Measurements from ENCODE around the gene FLNC.

FLNC gene

DNA sequence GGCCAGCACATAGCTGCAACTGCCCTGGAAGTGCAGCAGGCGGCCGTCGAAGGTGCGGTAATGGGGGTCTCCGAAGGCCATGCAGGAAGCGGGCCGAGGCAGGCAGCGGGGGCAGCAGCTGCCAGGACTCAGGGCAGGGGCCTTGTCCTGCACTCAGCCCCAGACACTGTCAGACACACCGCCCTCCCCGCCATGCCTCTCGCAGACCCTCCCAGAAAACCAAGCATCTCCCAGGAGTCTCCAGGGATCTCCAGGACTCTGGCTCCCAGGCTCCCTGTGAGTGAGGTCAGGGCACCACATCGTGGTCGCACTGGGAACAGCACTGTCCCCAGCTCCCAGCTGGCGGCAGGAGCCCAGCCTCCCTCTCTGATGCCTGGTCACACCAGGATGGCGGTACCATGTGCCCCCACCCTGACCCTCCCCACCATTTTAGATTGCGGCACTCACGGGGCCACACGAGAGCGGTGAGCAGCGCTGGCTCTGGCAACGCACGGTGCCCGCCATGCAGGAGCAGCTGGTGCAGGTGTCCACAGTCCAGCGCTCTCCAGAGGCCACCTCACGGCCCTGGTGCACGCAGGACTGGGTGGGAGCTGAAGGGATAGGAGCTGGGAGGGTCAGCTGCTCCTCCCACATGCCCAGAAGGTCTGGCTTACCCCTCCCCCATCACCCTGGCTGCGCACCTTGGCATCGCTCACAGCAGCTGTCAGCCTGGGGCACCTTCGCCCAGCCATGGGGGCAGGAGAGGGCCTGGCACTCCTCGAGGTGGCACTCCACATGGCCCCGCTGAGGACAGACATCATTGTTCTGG lies 49.9 kb downstream of the FLNC start:
- peak; percentile 58 for DNase-seq

DNA sequence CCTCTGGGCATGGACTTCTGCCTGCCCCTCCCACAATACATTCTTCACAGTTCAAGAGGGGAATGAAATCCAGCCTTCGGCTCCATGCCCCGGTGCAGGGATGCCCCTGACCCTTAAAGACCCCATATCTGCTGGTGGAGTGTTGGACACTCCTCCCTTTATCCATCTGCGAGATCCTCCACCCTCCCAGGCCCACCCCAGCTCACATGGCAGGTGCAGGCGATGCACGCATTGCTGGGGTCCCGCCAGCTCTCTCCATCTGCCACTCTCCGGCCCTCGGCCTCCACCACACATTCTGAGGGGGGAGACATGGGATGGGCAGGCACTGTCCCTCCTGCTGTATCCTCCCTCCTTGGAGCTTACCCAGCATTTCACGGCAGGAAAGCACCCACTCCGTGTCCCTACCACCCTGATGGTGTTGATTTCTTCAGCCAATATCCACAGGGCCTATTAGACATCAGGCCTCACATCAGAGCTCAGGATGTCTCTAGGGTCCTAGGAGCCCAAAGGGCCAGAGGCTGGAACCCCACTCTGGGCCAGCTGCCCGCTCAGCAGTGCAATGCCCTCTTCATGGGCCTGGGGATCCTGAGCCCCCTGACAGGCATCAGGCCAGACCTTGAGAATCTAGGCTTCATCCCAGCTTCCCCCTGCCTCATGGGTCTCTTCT lies 50.7 kb downstream of the FLNC start:
- DNase-seq = no peak

DNA sequence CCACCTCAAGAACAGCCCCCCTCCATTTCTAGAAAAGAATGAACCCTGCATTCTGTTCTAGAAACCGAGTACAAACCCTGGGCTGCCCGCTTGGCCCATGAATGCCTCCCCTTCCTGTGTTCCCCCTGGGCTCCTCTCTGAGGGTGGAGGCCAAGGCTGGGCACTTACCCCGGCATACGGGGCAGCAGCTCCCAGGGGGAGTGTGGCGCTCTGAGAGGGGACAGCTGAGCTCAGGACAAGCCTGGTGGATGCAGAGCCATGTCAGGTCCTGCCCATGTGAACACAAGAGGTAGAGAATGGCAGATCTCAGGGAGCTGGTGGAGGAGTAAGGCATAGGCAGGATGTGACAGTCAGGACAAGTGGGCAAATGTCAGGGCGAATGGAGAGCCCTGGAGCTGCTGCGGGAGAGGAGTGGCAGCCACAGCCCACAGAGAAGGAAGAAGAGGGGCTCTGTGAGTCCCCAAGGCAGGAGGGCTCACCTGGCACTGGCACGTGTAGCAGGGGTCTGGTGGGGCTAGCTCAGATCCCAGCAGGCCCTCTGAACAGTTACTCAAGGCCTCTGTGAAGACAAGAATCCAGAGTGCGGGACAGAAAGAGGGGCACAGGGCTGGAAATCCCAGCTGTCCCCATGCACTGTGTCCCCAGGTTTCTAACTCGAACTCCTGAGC lies 51.4 kb downstream of the FLNC start:
- DNase-seq = no peak

DNA sequence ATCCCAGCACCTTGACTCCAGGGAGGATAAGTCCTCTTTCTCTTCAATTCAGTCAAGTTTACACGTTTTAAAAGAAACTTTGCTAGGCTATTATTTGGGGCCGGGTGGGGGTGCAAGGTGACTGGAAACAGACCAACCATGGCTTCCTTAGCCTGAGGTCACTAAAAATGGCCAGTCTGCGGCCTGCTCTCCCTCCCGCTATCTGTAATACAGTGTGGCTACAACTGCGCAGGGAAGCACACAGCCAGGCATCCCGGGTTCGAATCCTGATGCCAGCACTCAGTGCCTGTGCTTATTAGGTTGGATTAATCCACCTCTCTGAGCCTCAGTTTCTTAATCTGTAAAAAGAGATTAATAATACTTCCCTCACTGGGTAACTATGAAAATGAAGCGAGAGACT lies 51.9 kb downstream of the FLNC start:
- no peak for DNase-seq

DNA sequence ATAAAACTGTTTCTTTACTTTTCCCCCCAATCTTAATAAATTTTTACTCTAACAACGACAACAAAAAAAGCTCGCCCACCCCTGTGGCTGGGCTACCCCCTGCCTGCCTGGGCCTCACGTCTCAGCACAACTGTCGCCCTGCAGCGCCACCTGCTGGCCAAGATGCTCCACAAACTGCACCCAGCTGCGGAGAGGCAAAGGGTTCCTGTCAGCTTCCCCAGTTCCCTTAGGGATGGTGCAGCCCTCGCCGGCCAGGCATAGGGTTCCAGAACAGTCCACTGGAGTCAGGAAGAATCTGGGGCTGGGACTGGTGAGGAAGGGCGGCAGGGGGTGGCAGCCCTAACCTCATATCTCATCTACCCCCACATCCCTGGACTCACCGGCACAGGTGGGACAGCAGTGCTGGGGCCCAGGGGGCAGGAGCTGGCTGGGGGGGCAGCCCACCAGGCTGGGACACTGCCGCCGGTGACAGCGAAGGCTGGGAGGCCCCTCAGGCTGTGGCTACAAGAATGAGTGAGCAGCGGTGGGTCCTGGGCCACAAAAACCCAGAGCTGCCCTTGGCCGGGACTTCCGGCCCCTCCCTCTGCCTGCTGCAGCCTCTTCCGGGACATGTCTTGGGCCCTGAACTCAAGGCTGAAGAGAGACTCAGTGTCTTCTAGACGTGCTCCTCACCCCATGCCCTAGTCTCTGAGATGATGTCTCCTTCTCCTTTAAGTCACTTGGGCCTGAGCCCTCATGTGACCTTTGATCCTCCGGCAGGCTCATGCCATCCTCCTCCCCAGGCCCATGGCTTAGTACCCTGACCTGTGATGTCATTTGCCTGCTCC lies 53.6 kb downstream of the FLNC start:
- DNase-seq = peak; percentile 75

DNA sequence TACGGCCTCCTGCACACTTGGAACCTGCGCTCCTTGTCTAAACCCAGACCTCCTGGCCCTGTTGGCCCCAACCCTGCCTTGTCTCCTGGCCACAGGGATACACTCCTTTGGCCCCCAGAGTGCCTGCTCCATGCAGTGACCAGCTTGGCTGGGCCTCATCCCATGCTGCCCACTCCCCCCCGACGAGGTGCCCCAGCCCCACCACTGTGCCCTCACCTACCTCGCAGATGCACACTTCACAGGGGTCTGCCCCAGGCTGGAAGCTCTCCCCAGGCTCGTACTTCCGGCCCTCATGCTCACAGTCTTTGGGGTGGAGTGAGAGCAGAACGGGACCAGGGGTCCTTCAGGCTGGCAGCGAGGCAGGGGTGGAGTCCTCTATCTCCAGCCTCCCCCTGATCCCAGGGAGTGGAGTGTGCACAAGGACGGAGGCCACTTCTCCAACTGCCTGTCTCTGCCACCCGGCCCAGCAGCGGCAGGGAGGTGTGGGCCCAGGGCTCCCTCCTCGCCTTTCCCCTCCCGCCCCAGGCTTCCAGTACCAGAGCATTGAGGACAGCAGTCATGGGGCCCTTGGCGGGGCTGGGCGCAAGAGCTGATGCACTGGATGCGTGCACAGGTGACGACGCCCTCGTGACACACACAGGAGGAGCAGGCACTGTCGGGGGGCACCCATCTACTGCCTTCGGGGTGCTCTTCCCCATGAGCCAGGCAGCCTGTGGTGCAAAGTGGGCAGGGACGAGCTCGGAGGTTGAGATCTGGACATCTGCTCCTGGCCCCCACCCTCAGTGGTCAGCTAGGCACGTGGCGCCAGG lies 54.6 kb downstream of the FLNC start:
- DNase-seq = no peak

DNA sequence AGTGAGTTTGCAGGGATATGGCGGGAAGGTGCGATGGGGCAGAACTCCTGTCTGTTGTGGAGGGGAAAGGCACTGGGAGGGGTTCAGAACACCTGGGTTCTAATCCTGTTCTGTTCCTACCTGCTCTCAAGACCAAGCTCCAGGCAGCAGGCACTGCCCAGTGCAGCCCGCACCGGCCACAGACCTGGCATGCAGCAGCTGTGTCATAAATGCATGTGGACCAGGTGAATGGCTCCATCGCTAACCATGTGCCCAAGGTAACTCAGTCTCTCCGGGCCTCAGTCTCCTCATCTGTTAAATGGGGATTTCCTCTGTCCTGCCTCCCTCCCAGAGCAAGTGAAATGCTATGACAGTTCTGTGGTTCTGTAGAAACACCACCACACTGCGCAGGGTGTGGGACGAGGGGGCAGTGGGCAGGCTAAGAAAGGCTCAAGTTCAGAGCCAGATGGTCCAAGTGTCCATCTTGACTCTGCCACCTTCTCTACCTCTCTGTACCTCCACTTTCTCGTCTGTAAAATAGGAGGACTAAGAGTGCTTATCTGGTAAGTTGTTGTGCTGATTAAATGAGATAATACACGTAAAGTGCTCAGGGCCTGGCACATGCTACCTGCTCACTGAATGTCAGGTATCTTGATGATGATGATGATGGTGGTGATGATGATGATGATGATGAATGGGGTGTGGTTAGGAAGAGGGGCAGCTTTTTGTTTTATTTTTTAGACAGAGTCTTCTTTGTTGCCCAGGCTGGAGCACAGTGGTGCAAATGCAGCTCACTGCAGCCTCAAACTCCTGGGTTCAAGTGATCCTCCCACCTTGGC lies 55.4 kb downstream of the FLNC start:
- no peak for DNase-seq

DNA sequence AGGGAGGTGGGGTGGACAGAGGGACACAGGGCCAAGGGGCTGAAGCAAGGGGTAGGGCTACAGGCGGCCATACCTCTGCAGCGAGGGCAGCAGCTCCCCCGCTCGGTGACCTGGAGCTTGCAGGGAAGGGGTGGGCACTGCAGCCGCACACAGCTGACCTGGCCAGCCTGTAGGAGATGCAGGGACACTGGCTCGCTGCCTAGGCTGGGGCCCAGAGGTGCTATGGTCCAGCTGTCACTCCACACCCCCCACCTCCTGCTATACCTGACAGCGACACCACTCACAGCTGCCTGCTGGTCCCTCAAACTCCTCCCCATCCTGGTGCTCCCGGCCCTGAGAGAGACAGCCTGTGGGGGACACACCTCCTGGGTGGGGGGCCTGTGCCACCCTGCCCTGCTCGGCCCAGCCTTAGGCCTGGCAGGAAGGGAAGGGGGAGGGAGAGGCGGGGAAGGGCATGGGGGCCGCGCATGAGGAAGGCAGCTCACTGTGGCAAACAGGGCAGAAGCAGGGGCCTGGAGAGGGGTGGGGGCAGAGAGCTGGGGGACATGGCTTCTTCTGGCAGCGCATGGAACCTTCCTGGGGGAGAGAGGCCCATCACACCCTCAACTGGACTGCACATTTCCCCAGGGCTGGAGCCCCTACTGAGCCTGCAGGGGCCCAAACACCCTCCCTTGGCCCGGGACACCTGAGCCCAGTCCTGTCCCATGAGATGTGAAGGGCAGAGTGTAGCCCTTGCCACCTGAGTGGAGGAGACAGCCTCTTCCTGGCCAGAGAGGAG lies 56.4 kb downstream of the FLNC start:
- no peak for DNase-seq

DNA sequence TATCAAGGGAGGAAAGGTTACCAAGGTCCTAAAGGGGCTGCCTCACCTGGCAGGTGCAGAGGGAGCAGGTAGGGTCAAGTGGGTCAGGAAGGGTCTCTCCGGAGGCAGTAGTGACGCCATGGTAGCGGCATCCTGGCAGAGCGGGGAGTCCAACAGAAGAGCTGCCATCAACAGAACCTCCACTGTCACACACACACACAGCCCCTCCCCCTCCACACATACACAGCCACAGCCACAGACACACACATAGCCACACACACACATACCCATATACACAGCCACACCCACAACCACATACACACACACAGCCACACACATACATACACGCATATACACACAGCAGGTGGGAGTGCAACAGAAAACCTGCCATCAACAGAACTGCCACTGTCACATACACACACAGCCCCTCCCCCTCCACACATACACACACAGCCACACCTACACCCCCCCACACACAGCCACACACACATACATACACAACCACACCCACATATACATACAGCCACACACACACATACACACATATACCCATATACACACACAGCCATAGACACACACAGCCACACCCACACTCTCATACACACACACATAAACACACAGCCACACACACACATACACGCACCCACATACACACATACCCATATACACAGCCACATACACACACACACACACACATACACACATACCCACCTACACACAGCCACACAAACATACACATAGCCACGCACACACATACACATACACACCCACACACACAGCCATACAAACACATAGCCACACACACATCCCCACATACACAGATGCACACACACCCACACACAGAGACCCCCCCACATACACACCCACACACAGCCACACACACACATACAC lies 57.2 kb downstream of the FLNC start:
- DNase-seq = no peak

DNA sequence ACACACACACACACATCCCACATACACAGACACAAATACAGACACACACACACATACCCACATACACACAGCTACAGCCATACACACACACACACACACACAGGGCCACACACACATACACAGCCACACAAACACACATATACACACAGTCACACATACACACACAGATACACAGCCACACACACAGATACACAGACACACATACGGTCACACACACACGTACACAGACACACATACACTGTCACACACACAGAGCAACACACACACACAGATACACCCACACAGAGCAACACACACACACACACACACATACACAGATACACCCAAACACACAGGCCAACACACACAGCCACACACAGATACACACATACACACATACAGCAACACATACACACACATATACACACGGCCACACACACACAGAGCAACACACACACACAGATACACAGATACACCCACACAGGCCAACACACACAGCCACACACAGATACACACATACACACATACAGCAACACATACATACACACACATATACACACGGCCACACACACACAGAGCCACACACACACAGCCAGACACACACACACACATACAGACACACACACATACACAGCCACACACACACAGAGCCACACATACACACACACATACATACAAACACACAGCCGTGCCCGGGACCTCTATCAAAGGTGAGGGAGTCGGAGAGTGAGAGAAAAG lies 58.0 kb downstream of the FLNC start:
- no peak for DNase-seq

DNA sequence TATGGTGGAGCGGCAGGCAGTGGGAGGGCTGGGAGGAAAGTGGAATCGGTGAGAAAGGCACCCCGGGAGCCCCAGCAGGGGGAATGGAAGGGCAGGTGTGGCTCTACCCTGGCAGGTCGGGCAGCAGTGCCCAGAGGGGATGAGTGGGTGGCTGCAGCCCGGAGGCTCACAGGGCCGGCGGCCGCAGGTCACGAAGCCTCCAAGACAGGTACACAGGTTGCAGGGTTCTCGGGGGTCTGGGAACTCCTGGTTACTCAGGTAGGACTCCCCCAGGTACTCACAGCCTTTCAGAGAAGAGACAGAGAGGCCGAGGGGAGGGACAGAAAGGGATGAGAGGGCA lies 58.5 kb downstream of the FLNC start:
- peak; percentile 67 for DNase-seq

DNA sequence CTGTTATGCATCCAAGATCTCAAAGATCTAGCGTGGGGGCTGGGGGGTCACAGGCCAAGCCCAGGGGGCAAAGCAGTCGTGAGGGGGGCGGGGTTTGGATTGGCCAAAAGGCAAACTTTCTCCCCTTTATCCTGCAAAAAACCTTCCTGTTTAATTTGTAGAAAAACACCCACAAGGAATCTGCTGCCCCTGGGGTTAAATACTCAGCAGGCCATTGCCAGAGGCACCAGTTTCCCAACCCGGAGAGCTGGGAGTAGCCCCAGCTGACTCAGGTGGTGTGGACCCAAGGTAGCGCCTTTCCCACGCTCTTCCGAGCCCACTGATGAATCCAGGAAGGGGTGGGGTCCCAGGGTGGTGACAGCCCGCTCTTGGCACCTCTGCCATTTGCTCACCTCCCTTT lies 58.9 kb downstream of the FLNC start:
- no peak for DNase-seq

DNA sequence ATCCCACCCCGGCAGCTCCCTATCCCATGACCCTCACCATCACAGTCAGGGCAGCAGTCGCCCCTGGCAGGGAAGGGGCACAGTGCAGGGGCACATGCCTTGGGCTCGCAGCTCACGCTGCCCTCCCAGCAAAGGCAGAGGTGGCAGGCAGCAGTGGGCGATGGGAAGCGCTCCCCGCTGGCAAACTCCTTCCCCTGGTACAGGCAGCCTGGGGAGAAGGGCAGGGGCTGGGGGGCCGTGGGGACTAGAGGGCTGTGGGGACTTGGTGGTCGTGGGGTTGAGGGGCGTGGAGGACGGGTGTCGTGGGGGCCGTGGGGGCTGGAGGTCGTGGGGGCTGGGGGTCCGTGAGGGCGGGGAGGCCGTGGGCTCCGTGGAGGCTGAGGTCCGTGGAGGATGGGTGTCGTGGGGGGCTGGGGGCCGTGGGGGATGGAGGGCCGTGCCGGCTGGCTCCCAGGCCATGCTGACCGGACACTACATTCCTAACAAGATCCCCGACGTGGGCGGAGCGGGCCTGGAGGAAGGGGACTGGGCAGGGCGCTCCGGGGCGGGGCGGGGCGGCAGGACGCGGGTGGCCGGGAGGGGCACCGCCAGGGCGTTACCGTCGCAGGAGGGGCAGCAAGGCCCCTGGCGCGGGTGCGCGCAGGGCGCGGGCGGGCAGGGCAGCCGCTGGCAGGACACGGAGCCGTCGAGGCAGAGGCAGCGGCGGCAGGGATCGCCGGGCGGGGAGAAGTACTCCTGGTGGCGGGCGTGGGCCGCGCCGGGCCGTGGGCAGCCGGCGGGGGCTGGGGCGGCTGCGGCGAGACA lies 60.3 kb downstream of the FLNC start:
- DNase-seq = no peak

DNA sequence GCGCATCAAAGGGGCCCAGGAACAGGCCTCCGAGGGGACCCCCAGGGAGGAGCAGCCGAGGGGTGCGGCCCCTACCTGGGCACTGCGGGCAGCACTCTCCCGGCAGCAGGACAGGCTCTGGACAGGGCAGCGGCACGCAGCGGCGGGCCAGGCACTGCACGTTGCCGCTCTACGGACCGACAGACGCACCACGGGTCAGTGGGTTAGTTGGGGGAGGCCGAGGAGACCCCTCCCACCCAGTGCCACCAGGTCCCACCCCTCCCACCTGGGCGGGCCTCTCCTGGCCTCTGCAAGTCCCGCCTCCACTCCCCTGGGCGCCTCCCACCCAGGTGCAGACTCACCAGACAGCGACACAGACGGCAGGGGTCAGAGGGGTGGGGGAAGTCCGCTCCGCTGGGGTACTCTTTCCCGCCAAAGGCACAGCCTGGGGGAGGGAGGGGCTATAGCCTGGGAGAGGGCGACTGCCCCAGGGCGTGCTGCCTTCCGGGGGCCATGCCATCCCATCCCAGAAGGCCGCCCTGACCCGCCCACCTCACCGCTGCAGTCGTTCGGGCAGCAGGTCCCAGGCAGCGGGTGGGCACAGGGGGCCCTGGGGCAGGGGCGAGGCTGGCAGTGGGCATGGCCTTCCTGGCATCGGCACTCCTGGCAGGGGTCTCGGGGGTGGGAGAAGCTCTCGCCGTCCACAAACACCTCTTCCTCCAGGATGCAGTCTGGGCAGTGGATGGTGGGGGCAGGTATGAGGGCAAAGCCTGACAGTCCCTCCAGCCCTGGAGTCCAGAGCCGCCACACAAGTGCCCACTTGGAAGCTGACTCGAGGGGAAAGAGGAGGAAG lies 61.1 kb downstream of the FLNC start:
- DNase-seq = peak; percentile 63

DNA sequence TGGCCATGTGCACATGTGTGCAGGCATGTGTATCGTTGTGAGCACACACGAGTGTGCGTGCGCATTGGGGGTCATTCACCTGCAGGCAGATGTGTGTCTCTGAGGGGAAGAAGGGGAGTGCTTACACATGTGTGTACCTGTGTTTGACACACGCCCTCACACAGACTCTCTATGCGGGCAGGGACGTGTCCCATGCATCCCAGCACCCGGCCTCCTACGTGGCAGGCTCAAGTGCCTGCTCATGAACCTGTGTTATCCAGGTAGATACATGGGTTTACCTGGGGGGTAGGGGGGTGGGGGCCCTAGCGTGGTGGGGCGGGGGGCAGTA lies 61.7 kb downstream of the FLNC start:
- no peak for DNase-seq

DNA sequence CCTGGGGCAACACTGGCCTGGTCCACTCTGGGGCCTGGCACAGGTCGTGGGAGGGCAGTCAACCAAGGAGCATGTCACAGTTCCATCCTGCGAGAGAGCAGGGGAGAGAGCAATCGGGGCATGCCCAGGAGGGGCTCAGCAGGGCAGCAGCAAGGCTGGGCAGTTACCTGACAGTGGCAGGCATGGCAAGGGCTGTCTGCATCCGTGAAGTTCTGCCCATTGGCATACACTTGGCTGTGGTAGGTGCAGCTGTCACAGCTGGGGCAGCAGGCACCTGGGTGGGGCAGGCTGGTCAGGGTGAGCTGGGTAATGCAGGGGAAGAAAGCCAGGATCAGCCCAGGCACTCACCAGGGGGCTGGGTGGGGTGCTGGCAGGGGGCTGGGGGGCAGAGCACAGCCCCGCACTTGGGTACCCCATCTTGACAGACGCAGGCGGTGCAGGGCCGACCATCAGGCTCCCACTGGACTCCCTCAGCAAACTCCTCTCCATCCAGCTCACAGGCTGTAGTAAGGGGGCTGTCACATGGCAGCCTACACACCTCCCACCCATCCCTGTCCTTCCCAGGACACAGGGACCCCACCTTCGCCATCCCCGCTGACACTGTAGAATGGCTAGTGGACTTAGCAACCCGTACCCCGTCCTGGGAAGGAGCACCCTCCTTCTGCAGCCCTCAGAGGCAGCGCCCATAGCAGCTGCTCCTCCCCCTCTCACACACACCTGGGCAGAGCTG lies 62.5 kb downstream of the FLNC start:
- no peak for DNase-seq
